Activated effector memory CD4-positive, alpha-beta T cell treated with anti-CD3 and anti-CD28 coated beads, Interleukin-2, amount 50 U/mL, for 16 hours (primary cell): ENCODE data around the gene ZKSCAN5.
A peak's percentile ranks its signal among the peaks of the same experiment; 100 is the strongest.
"Not testable (repeated sequence)": the region's sequence is repeated elsewhere in the genome, so short reads cannot be mapped to it uniquely, and the experiment has no call there.

Experiments used
- DNase-seq: peaks from one replicate; pipeline ENCODE4 v3.0.0-alpha.2; 2020

ZKSCAN5 gene

DNA sequence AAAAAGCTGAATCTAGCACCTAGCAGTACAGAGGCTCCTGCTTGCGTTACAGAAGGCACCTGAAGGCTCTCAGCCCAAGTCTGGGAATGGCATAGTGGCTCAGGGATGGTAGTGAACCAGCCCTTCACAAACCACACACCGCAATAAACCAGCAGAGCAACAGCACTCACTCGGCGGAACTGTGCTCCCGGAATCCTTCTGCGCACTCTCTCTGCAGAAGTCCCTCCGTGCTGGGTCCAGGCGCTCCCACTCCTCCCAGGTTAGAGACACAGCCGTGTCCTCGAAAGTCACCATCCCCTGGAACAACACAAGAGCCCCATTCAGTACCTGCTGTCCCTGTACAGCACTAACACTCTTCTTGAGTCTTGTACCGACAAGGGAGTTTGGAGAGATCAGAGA lies 5.9 kb upstream of the ZKSCAN5 start:
- no peak for DNase-seq

GRCh38 chr7:99499371-99499720 lies 5.1 kb upstream of the ZKSCAN5 start:
- DNase-seq: no peak

DNA sequence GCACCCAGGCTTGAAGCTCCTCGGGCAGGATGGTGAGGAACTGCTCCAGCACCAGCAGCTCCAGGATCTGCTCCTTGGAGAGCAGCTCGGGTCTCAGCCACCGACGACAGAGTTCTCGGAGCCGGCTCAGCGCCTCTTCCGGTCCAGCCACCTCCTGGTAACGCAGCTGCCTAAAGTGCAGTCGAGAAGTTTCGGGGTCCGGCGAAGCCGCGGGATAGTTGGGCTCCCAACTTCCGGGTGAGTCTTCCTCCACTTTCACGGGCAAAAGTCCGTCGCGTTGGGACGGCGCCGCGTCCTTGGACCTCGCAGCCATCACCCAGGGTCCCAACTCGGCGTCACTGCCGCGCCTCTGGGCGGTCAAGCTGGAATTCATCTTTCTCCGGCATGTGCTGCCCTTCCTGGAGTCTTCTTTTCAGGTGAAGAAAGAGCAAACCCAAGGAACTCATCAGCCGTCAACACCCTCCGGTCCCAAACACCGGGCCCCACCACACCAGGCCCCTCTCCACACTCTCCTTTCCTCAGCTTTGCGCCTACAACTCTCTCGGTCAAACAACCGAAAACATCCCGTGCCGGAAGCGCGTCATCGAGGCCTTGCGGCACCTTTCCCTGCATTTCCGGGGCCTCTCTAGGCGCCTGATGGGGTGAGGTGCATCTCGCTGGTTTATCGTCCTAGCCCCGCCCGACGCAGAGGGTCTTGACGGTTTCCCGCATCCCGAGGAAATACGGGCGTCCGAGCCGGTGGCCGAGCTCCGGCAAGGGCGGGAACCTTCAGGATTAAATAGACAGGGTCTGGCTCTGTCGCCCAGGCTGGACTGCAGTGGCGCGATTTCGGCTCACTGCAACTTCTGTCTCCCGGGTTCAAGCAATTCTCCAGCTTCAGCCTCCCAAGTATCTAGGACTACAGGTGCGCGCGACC lies 4.5 kb upstream of the ZKSCAN5 start, which contains the start of gene ZNF394:
Gene ZNF394, minus strand, starts transcription at position 561 of the 916 bp plus-strand sequence. Its CDS starts 188 bp downstream, at position 373.
- DNase-seq: peak; percentile 96

GRCh38 chr7:99500637-99501009 lies 3.8 kb upstream of the ZKSCAN5 start:
- DNase-seq: no peak

GRCh38 chr7:99501236-99501635 lies 3.2 kb upstream of the ZKSCAN5 start:
- DNase-seq: not testable (repeated sequence)

DNA sequence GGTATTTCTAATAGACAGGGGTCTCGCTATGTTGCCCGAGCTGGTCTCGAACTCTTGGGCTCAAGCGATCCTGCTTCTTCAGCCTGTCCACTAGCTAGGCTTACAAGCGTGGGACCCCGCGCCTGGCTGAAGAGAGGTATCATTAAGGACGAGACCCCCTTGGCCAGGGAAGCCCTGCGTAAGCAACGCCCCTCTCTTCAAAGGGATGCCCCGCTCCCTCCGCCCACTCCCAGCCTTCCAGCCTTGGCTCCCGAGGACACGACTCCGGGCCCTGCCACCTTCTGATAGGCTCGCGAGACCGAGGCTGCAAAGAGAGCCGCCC lies 220 bp upstream of the ZKSCAN5 start:
- DNase-seq: no peak

- no peak for DNase-seq
These were observed 831 bp downstream of the ZKSCAN5 start for GRCh38 chr7:99505324-99505662.

DNA sequence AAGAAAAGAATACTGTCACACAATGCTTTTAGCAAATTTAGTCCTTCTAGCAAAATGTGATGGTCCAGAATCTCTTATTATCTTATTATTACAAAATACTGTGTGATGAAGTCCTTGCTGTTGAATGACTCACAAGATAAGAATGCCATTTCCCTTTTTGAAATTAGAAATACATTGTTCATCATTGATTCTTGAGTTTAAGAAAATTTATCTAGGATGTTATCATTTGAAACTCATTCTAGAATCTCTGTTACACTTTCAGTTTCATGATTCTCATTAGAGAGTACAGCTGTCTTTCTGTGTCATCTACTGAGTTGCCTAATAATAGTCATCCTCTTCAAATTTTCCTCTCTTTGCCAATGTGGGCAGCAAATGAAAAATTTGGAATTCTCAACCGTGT lies 9.6 kb downstream of the ZKSCAN5 start:
- DNase-seq: no peak

DNA sequence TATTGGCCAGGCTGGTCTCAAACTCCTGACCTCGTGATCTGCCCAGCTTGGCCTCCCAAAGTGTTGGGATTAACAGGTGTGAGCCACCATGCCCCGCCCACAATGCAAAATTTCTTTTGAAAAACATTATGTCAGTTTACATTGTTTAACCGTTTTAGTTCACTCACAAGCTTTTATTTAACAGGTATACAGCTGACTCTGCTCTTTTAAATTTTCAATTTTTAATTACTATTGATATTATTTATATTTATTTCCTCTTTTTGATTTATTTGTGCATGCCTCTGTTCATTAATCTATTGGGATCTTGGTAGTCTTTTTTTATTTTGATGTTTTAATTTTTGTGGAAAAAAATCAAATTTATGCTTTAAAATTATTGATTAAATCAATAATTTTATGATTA lies 16.9 kb downstream of the ZKSCAN5 start:
- DNase-seq: no peak

GRCh38 chr7:99525713-99526440 lies 21.4 kb downstream of the ZKSCAN5 start:
- no peak for DNase-seq

DNA sequence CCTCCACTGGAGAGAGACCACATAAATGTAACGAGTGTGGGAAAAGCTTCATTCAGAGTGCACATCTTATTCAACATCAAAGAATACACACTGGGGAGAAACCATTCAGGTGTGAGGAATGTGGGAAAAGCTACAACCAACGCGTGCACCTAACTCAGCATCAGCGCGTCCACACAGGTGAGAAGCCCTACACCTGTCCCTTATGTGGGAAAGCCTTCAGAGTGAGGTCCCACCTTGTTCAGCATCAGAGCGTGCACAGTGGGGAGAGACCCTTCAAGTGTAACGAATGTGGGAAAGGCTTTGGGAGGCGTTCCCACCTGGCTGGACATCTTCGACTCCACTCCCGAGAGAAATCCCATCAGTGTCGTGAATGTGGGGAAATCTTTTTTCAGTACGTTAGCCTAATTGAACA lies 26.9 kb downstream of the ZKSCAN5 start:
- no peak for DNase-seq

DNA sequence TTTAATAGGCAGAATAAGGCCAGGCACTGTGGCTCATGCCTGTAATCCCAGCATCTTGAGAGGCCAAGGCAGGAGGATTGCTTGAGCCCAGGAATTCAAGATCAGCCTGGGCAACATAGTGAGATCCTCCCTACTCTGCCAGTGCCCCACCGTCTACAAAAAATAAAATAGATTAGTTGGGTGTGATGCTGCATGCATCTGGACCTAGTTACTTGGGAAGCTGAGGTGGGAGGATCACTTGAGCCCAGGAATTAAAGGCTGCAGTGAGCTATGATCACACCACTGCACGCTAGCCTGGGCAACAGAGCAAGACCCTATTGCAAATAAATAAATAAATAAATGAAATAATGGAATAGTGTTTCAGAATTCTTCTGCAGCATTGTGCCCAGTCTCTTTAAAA lies 31.2 kb downstream of the ZKSCAN5 start:
- DNase-seq: no peak

DNA sequence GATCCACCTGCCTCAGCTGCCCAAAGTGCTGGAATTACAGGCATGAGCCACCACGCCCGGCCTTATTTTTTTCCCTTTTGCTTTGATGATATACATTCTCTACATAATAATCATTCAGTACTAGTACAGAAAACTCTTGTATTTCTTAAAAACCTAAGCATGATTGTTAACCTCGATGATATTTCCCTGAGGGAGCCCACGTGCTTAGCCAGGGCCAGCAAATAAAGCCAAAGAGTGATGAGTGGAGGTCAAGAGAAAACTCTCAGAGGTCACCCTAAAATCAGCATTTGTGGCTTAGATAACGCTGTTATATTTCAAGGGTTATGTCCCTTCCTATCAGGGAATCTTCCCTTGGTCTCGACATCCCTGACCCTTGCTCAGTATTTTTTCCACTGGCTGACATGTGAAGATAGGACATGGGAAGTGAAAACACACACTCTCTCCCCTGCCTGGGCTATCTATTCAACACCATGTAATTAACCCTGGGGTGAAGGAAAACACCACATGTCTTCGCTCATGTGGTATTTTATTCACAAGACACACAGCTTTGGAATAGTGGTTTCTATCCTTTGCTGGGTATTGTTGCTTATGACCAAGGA lies 34.9 kb downstream of the ZKSCAN5 start:
- DNase-seq: peak; percentile 16

- DNase-seq: peak; percentile 3
These were observed 36.1 kb downstream of the ZKSCAN5 start for GRCh38 chr7:99540542-99540941.

- no peak for DNase-seq
These were observed 36.8 kb downstream of the ZKSCAN5 start for GRCh38 chr7:99541212-99541611.

DNA sequence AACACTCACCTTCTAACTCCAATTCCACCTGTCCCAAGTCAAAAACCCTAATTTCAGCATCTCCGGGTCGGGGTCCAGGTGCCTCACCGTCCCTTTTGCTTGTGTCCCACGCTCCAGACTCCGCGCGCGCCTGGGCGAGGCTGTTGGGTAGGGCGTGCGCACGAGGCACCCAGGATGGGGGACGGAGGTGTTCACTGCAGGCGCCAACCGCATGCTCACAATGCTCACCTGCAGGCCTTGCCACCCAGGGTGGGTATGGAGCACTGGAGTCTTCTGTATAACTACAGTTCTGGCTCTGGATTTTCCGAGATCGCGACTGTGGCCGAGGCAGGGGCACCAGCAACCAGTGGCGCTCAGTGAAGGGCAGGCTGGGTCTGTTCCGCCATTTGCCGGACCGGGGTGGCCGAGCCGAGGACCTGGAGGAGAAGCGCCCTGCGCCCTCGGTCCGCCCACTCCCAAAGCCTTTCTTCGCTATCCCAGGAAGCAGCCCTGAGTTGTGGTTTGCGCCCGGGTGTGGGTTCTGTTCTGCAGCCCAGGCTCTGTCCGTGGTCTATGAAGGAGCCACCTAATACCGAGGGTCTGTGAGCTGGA lies 38.7 kb downstream of the ZKSCAN5 start:
- no peak for DNase-seq

GRCh38 chr7:99543916-99544315 lies 39.5 kb downstream of the ZKSCAN5 start:
- no peak for DNase-seq

DNA sequence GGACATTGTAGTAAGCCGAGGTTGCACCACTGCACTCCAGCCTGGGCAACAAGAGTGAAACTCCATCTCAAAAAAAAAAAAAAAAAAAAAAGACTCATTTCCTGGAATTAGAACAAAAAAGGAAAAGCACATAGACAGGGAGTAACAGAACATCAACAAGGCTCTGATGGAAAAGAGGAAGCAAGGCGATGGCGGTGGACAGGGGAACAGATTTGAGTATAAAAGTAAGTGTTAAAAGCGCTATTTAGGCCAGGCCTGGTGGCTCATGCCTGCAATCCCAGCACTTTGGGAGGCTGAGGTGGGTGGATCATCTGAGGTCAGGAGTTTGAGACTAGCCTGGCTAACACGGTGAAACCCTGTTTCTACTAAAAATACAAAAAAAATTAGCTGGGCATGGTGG lies 40.8 kb downstream of the ZKSCAN5 start:
- not testable (repeated sequence) for DNase-seq

DNA sequence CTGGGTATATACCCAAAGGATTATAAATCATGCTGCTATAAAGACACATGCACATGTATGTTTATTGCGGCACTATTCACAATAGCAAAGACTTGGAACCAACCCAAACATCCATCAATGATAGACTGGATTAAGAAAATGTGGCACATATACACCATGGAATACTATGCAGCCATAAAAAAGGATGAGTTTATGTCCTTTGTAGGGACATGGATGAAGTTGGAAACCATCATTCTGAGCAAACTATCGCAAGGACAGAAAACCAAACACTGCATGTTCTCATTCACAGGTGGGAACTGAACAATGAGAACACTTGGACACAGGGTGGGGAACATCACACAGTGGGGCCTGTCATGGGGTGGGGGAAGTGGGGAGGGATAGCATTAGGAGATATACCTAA lies 45.1 kb downstream of the ZKSCAN5 start:
- DNase-seq: not testable (repeated sequence)

DNA sequence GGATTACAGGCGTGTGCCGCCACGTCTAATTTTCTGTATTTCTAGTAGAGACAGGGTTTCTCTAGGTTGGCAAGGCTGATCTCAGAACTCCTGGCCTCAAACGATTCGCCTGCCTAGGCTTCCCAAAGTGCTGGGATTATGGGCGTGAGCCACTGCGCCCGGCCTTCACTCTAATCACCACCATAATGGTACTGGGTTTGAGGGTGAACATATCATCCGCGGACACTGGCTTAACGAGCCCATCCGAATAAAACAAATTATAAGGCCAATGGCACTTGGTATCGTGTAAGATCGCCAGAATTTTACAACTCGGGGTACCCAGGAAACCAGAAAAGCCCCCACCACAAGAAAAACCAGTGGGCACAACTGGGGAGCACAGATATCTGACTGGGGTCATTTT lies 46.9 kb downstream of the ZKSCAN5 start:
- no peak for DNase-seq

- DNase-seq: peak; percentile 94
These were observed 47.5 kb downstream of the ZKSCAN5 start, which contains the start of gene FAM200A for GRCh38 chr7:99551767-99552463. FAM200A (minus strand) TSS chr7:99552114; CDS start chr7:99548407, 3,707 bp downstream.

- no peak for DNase-seq
These were observed 48.6 kb downstream of the ZKSCAN5 start for GRCh38 chr7:99553039-99553438.

GRCh38 chr7:99554939-99555338 lies 50.5 kb downstream of the ZKSCAN5 start:
- DNase-seq: no peak
